Hepatocyte (in vitro differentiated cells): ENCODE measurements around the gene KIF26B.

Source experiments
- EZH2 ChIP-seq: fragments of 200-600 bp; sonication (generic); IDR thresholded peaks from 2 replicates; pipeline ENCODE4 v1.6.1; 2016; ENCODE audit warnings: antibody characterized with exemption, mild to moderate bottlenecking, borderline replicate concordance
- EZH2phosphoT487 ChIP-seq: fragments of 200-600 bp; sonication (generic); IDR thresholded peaks from one replicate; pipeline ENCODE4 v1.6.1; 2018; ENCODE audit warnings: antibody characterized with exemption, mild to moderate bottlenecking, low read depth, moderate library complexity; ENCODE audit not compliant: unreplicated experiment, severe bottlenecking
- TF ChIP-seq, protein P1 (sequence below): fragments of 200-600 bp; sonication (generic); IDR thresholded peaks from 2 replicates; pipeline ENCODE4 v1.5.1; 2016; ENCODE audit warnings: antibody characterized with exemption, mild to moderate bottlenecking; ENCODE audit not compliant: poor library complexity

DNA sequence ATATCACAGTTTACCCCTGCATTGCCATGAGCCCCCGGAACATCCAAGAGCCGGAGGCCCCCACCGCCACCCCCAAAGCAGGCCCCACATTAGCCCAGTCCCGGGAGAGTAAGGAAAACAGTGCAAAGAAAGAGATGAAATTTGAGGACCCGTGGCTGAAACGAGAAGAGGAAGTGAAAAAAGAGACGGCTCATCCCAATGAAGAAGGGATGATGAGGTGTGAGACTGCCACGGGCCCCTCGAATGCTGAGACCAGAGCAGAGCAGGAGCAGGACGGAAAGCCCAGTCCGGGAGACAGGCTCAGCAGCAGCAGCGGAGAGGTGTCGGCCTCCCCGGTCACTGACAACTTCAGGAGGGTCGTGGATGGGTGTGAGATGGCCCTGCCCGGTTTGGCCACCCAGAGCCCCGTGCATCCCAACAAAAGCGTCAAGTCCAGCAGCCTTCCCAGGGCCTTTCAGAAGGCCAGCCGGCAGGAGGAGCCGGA, 532.4 kb downstream of the KIF26B start:
- TF ChIP-seq, protein P1, sequence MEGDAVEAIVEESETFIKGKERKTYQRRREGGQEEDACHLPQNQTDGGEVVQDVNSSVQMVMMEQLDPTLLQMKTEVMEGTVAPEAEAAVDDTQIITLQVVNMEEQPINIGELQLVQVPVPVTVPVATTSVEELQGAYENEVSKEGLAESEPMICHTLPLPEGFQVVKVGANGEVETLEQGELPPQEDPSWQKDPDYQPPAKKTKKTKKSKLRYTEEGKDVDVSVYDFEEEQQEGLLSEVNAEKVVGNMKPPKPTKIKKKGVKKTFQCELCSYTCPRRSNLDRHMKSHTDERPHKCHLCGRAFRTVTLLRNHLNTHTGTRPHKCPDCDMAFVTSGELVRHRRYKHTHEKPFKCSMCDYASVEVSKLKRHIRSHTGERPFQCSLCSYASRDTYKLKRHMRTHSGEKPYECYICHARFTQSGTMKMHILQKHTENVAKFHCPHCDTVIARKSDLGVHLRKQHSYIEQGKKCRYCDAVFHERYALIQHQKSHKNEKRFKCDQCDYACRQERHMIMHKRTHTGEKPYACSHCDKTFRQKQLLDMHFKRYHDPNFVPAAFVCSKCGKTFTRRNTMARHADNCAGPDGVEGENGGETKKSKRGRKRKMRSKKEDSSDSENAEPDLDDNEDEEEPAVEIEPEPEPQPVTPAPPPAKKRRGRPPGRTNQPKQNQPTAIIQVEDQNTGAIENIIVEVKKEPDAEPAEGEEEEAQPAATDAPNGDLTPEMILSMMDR, result no peak
- TF ChIP-seq EZH2phosphoT487, result no peak
- no peak for TF ChIP-seq EZH2
